ENCODE results near the gene ZNF189.
A peak's percentile ranks its signal among the peaks of the same experiment; 100 is the strongest.

Gene ZNF189

GRCh38 chr9:101453776-101454570 lies 55.3 kb downstream of the ZNF189 start:
- peak; percentile 19 for DNase-seq (ENCODE audit: low spot score)

GRCh38 chr9:101455656-101456240 lies 57.1 kb downstream of the ZNF189 start:
- no peak for DNase-seq (ENCODE audit: low spot score)

- no peak for DNase-seq (ENCODE audit: low spot score)
Observed at GRCh38 chr9:101457003-101457402, 58.4 kb downstream of the ZNF189 start.

- peak; percentile 50 for DNase-seq (ENCODE audit: low spot score)
Observed at GRCh38 chr9:101458963-101459631, 60.4 kb downstream of the ZNF189 start.

Data from AG08396 (cell line).